Skeletal muscle tissue (tissue), 4 donors: ENCODE measurements around the gene CEACAM1. TPM values are rescaled to one million over a fixed set of nuclear protein-coding genes. Genes with fewer than 3 reads are reported as not detected.

Experiments used
- H3K27ac ChIP-seq: one replicate; pipeline ENCODE4 v1.7.0; 2013; ENCODE audit warnings: mild to moderate bottlenecking, low read depth, low read length, inconsistent platforms
- H3K27me3 ChIP-seq, 3 donors: one replicate each; pipeline ENCODE4 v1.7.0; 2013; ENCODE audit warnings: low read length in 3 of 3; ENCODE audit not compliant: control insufficient read depth in 3 of 3, insufficient read depth in 3 of 3
- H3K36me3 ChIP-seq, 3 donors: one replicate each; pipeline ENCODE4 v1.7.0; 2013; ENCODE audit warnings: low read length in 3 of 3; ENCODE audit not compliant: control insufficient read depth in 3 of 3, insufficient read depth in 3 of 3
- H3K4me1 ChIP-seq, 3 donors: one replicate each; pipeline ENCODE4 v1.7.0; 2013; ENCODE audit warnings: low read length in 3 of 3, mild to moderate bottlenecking in 3 of 3; ENCODE audit not compliant: control insufficient read depth in 3 of 3, insufficient read depth in 3 of 3
- H3K4me3 ChIP-seq, 3 donors: one replicate each; pipeline ENCODE4 v1.7.0; 2013; ENCODE audit warnings: low read length in 3 of 3
- H3K9ac ChIP-seq, 3 donors: one replicate each; pipeline ENCODE4 v1.7.0; 2013; ENCODE audit warnings: low read length in 3 of 3, mild to moderate bottlenecking in 3 of 3, moderate library complexity in 2 of 3, low read depth in 1 of 3
- H3K9me3 ChIP-seq, 3 donors: one replicate each; pipeline ENCODE4 v1.7.0; 2013; ENCODE audit warnings: low read length in 3 of 3; ENCODE audit not compliant: control insufficient read depth in 3 of 3
- total RNA-seq: library from RNA; depleted of rRNA; stranded (reverse); fragments of >200 nt; gene quantifications from one replicate; pipeline ENCODE4 v1.2.3, GENCODE V29; 2014
- donor health status: Osteomylitis.

Gene CEACAM1
- total RNA-seq, 1 donor from 2014 or later, result 0.52 TPM

DNA sequence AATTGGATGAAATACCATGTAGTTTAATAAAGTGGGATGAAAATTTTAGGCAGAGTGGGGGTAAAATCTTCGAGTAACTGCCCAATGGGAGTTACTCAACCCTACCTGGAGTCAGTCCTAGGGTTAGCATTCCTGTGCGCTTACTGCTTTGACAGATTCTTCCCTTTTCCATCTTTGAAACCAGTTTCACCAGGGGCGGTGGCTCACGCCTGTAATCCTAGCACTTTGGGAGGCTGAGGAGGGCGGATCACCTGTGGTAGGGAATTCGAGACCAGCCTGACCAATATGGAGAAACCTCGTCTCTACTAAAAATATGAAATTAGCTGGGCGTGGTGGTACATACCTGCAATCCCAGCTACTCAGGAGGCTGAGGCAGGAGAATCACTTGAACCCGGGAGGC lies 48.5 kb downstream of the CEACAM1 start:
- H3K27me3 ChIP-seq, result no peaks in the 10 kb centered on the region
- H3K4me1 ChIP-seq, result no peaks in the 10 kb centered on the region
- H3K4me3 ChIP-seq, result no peak overlapping the region
- H3K36me3 ChIP-seq, result no peaks in the 10 kb centered on the region
- H3K27ac ChIP-seq, result no peak overlapping the region
- H3K9ac ChIP-seq, result no peak overlapping the region
- H3K9me3 ChIP-seq, result no peaks in the 10 kb centered on the region

DNA sequence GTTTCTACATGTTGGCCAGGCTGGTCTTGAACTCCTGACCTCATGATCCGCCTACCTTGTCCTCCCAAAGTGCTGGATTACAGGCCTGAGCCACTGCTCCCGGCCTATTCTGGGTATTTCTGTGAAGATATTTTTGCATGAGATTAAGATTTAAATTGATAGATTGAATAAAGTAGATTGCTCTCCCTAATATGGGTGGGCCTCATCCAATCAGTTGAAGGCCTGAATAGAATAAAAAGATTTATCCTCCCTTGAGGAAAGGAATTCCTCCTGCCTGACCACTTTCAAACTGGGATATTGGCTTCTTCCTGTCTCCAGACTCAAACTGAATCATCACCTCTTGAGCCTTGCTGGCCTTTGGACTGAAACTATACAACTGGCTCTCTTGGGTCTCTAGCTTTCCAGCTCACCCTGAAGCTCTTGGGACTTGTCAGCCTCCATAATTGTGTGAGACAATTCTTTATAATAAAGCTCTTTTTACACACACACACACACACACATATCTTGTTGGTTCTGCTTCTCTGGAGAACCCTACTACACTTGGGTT lies 49.4 kb downstream of the CEACAM1 start:
- Histone ChIP-seq H3K36me3 (no peaks in the 10 kb centered on the region), H3K27ac (no peak overlapping the region), H3K27me3 (no peaks in the 10 kb centered on the region), H3K9ac (no peak overlapping the region), H3K9me3 (no peaks in the 10 kb centered on the region), H3K4me1 (no peaks in the 10 kb centered on the region), H3K4me3 (no peak overlapping the region)

DNA sequence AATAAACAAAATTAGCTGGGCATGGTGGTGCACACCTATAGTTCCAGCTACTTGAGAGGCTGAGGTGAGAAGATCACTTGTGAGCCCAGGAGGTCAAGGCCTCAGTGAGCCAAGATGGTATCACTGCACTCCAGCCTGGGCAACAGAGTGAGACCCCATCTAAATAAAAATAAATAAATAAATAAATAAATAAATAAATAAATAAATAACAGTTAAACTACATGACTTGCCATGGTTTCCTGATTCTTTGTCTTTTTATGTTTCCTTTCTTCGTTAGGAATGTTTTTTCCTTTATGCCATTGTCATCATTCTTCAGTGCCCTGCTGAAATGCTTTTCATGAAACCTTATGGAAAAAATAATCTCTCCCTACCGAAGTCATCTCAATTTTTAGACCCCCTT lies 50.3 kb downstream of the CEACAM1 start:
- Histone ChIP-seq H3K4me3 (no peak overlapping the region), H3K9ac (no peak overlapping the region)

DNA sequence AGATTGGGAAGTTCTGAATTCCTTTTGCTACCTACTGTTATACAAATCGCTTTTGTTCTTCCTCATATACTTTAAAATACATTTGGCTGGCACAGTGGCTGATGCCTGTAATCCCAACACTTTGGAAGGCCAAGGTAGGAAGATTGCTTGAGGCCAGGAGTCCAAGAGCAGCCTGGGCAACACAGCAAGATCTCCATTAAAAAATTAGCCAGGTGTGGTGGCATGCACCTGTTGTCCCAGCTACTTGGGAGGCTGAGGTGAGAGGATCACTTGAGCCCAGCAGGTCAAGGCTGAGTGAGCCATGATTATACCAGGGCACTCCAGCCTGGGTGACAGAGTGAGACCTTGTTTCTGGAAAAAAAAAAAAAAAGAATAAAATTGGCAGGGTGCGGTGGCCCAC lies 51.2 kb downstream of the CEACAM1 start:
- Histone ChIP-seq H3K4me1 (no peaks in the 10 kb centered on the region), H3K36me3 (no peaks in the 10 kb centered on the region), H3K4me3 (no peak overlapping the region), H3K27ac (no peak overlapping the region), H3K9ac (no peak overlapping the region), H3K9me3 (no peaks in the 10 kb centered on the region), H3K27me3 (peaks cover 0 to 4% (median 0%) of the 10 kb centered on the region in 3 donors)

More for the DNA sequence above, 50.3 kb downstream of the CEACAM1 start:
- Histone ChIP-seq H3K9me3 (no peaks in the 10 kb centered on the region), H3K4me1 (no peaks in the 10 kb centered on the region), H3K27ac (no peak overlapping the region), H3K36me3 (no peaks in the 10 kb centered on the region), H3K27me3 (peaks cover 0 to 2% (median 0%) of the 10 kb centered on the region in 3 donors)

DNA sequence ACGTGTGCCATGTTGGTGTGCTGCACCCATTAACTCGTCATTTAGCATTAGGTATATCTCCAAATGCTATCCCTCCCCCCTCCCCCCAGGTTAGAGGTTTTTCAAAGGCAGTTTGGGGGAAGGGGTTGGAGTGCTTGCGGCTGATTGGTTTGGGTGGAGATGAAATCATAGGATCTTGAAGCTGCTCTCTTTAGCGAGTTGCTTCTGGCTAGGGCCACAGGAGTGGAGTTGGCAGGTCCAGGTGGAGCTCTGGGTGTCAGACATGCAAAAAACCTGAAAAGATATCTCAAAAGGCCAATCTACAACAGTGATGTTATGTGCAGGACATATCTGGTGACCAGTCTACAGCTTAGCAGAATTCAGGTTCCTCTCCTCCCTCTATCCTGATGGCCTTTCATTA lies 52.9 kb downstream of the CEACAM1 start:
- Histone ChIP-seq H3K9me3 (no peaks in the 10 kb centered on the region), H3K27ac (no peak overlapping the region), H3K4me3 (no peak overlapping the region), H3K9ac (no peak overlapping the region), H3K4me1 (no peaks in the 10 kb centered on the region), H3K27me3 (peaks cover 0 to 4% (median 0%) of the 10 kb centered on the region in 3 donors), H3K36me3 (no peaks in the 10 kb centered on the region)

DNA sequence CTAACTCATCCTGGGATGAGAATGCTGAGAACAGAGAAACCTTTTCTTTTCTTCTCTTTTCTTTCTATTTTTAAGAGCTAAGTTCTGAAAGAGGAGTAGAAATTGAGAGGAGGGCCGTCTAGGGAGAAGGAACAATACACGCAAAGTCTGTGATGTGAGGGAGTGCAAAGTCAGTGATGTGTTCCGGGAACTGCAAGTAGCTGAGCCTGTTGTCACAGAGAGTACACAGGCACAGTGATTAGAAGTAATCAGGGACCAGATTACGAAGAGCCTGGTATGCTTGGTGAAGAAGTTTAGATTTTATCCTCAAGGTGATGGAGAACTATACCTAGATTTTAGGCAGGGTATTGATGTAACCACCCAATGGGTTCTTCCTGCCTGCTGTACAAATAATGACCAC lies 53.5 kb downstream of the CEACAM1 start:
- no peak overlapping the region for H3K9ac ChIP-seq
- no peak overlapping the region for H3K4me3 ChIP-seq
- H3K36me3 ChIP-seq, result no peaks in the 10 kb centered on the region
- H3K4me1 ChIP-seq, result no peaks in the 10 kb centered on the region
- H3K27ac ChIP-seq, result no peak overlapping the region
- no peaks in the 10 kb centered on the region for H3K9me3 ChIP-seq
- H3K27me3 ChIP-seq, result peaks cover 0 to 4% (median 0%) of the 10 kb centered on the region in 3 donors

DNA sequence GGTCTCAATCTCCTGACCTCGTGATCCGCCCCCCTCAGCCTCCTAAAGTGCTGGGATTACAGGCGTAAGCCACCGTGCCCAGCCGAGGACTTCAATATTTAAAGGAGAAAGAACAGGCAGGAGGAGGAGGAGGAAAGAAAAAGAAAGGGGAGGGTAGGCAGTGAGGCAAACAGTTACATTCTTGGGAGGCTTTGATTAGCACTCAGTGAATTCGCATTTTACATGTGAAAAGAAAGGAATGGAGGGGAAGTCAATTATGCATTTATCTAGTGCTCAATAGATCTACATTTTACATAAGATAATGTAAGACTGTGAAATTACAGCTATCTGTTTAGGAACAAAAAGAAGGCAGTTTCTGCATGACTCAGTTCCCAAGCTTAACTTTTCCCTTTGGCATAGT lies 54.6 kb downstream of the CEACAM1 start:
- Histone ChIP-seq H3K9ac (no peak overlapping the region), H3K27me3 (peaks cover 0 to 4% (median 0%) of the 10 kb centered on the region in 3 donors), H3K4me3 (no peak overlapping the region), H3K9me3 (no peaks in the 10 kb centered on the region), H3K27ac (no peak overlapping the region), H3K4me1 (no peaks in the 10 kb centered on the region), H3K36me3 (no peaks in the 10 kb centered on the region)

DNA sequence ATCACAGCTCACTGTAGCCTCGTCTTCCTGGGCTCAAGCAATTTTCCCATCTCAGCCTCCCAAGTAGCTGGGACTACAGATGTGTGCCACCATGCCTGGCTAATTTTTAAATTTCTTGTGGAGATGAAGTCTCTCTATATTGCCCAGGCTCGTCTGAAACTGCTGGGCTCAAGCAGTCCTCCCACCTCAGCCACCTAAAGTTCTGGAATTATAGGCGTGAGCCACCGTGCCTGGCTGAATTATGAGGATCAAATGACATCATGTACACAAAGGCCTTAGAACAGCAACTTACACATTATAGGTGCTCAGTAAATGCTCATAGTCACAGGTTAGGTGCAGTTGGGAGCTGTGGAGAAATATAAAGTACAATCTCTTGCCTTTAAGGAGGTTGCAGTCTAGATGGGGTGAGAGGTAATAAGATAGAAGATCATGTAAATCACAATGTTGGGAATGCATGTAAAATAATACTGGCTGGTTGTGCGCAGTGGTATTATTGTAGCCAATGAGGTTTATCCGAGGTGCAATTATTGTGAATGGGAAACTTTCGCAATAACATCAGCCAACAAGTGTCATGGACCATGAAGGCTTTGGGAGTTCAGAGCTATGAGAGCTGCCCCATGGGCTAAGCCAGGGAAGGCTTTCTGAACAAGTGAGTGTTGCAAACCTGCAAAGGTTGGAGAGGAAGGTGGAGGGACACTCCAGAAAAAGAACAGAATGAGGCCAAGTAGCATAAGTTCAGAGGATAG lies 55.7 kb downstream of the CEACAM1 start:
- H3K36me3 ChIP-seq, result no peaks in the 10 kb centered on the region
- no peak overlapping the region for H3K4me3 ChIP-seq
- no peak overlapping the region for H3K9ac ChIP-seq
- H3K27me3 ChIP-seq, result peaks cover 0 to 4% (median 3%) of the 10 kb centered on the region in 3 donors
- H3K4me1 ChIP-seq, result peaks cover 0 to 3% (median 2%) of the 10 kb centered on the region in 3 donors
- H3K9me3 ChIP-seq, result no peaks in the 10 kb centered on the region
- no peak overlapping the region for H3K27ac ChIP-seq

DNA sequence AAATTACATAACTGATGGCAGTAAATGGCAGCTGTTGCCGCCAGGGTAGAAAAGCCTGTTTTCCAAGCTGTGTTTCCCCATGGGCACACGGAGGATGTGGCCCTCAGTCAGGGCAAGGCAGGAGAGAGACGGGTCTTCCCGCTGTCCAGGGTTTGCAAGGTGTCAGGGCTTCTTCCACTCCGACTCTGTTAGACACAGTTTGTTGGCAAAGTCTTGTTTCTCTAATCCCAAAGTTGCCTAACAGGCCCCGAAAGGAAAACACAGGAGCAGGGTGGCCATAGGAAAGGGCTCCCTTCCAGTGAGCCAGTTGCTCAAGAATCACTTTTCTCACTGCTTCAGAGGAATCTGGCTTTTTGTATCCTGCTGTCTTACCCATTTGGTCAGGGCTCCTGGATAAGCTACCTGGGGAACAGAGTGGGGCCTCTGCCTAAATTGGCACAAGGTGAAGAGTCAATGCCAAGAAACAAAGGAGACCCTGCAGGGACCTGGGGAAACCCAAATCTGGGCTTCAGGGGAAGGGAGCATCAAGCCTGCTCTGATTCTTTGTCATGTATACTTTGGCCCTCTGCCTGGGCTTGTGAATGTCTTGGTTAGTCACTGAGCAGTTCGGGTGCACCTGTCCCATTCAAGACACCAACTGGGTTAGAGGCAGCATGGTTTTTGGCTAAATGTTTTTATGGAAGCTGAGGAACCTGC lies 56.6 kb downstream of the CEACAM1 start:
- H3K9me3 ChIP-seq, result no peaks in the 10 kb centered on the region
- no peak overlapping the region for H3K27ac ChIP-seq
- peaks cover 0 to 3% (median 2%) of the 10 kb centered on the region in 3 donors for H3K4me1 ChIP-seq
- peaks cover 0 to 4% (median 3%) of the 10 kb centered on the region in 3 donors for H3K27me3 ChIP-seq
- H3K9ac ChIP-seq, result no peak overlapping the region
- no peak overlapping the region for H3K4me3 ChIP-seq
- H3K36me3 ChIP-seq, result no peaks in the 10 kb centered on the region
